Measurements from ENCODE around the gene PMPCA.
"Not testable (repeated sequence)": the region's sequence is repeated elsewhere in the genome, so short reads cannot be mapped to it uniquely, and the experiment has no call there.

PMPCA gene

GRCh38 chr9:136394312-136395019, 16.0 kb upstream of the PMPCA start:
- no peak for DNase-seq

- DNase-seq, result no peak
These were observed 15.5 kb upstream of the PMPCA start for GRCh38 chr9:136395020-136395340.

- DNase-seq, result no peak
These were observed 14.9 kb upstream of the PMPCA start for GRCh38 chr9:136395345-136396218.

- DNase-seq, result no peak
These were observed 14.3 kb upstream of the PMPCA start for GRCh38 chr9:136396219-136396515.

GRCh38 chr9:136397643-136398042, 12.8 kb upstream of the PMPCA start:
- no peak for DNase-seq

- DNase-seq, result no peak
These were observed 12.2 kb upstream of the PMPCA start for GRCh38 chr9:136398286-136398685.

GRCh38 chr9:136399176-136400037, 11.1 kb upstream of the PMPCA start:
- DNase-seq, result no peak

GRCh38 chr9:136400038-136400834, 10.2 kb upstream of the PMPCA start, which contains the start of gene SNAPC4:
SNAPC4 (minus strand) TSS chr9:136400170; CDS start chr9:136398428, 1,742 bp downstream.
- peak; percentile 63 for DNase-seq

GRCh38 chr9:136401173-136401922, 9.1 kb upstream of the PMPCA start:
- DNase-seq, result no peak

- DNase-seq, result no peak
These were observed 8.4 kb upstream of the PMPCA start for GRCh38 chr9:136402067-136402466.

GRCh38 chr9:136403538-136403914, 6.9 kb upstream of the PMPCA start:
- DNase-seq, result no peak

- DNase-seq, result no peak
These were observed 6.3 kb upstream of the PMPCA start for GRCh38 chr9:136403915-136404800.

- no peak for DNase-seq
These were observed 5.7 kb upstream of the PMPCA start for GRCh38 chr9:136404801-136405136.

GRCh38 chr9:136405481-136405880, 5.0 kb upstream of the PMPCA start:
- DNase-seq, result no peak

GRCh38 chr9:136405904-136406303, 4.6 kb upstream of the PMPCA start:
- not testable (repeated sequence) for DNase-seq

- DNase-seq, result not testable (repeated sequence)
These were observed 3.4 kb upstream of the PMPCA start for GRCh38 chr9:136407061-136407460.

- no peak for DNase-seq
These were observed 2.5 kb upstream of the PMPCA start for GRCh38 chr9:136407911-136408310.

- no peak for DNase-seq
These were observed 652 bp upstream of the PMPCA start for GRCh38 chr9:136409557-136410455.

GRCh38 chr9:136411378-136411777, 920 bp downstream of the PMPCA start:
- DNase-seq, result no peak

GRCh38 chr9:136412962-136413361, 2.5 kb downstream of the PMPCA start:
- DNase-seq, result no peak

All from NCI-H1694 treated with DMSO at 0.1 percent for 48 hours (cell line).